ENCODE data around the gene BOD1.

The BOD1 gene

GRCh38 chr5:173615884-173616576 is 420 bp downstream of the BOD1 start:
- no peak for TF ChIP-seq POLR2AphosphoS5 (IDR thresholded peaks at IDR 0.05; ENCODE audit: borderline replicate concordance, low read depth, low read length)
- TF ChIP-seq FOXP2 (optimal IDR thresholded peaks at IDR 0.05; ENCODE audit: control extremely low read depth, extremely low read length, insufficient read depth), result no peak
- TF ChIP-seq EZH2 (IDR thresholded peaks at IDR 0.05), result no peak
- H3K9me3 ChIP-seq (ENCODE audit: low read depth, low read length), result no peaks in the 10 kb centered on the region
- H3K27ac ChIP-seq, result peak overlapping the region; percentile 74; the same call in 1 of the 2 replicates
- peaks cover 37% of the 10 kb centered on the region for H3K36me3 ChIP-seq (ENCODE audit: insufficient read depth, low read length)
- H3K4me3 ChIP-seq, result peak overlapping the region; percentile 90
- DNase-seq (ENCODE audit: low read depth, low spot score), result no peak
- peak overlapping the region; percentile 95 for H3K9ac ChIP-seq (ENCODE audit: insufficient read length)

- H3K36me3 ChIP-seq (ENCODE audit: insufficient read depth, low read length), result peaks cover 52% of the 10 kb centered on the region
These were observed 1.9 kb downstream of the BOD1 start for GRCh38 chr5:173614591-173614990.

GRCh38 chr5:173613433-173614159 is 2.9 kb downstream of the BOD1 start:
- Histone ChIP-seq H3K9ac (ENCODE audit: insufficient read length) (peak overlapping the region; percentile 95), H3K9me3 (ENCODE audit: low read depth, low read length) (no peaks in the 10 kb centered on the region), H3K4me3 (peak overlapping the region; percentile 90), H3K27ac (no peak overlapping the region), H3K36me3 (ENCODE audit: insufficient read depth, low read length) (peaks cover 61% of the 10 kb centered on the region)
- TF ChIP-seq EZH2 (IDR thresholded peaks at IDR 0.05) (no peak), POLR2AphosphoS5 (IDR thresholded peaks at IDR 0.05; ENCODE audit: borderline replicate concordance, low read depth, low read length) (no peak), FOXP2 (optimal IDR thresholded peaks at IDR 0.05; ENCODE audit: control extremely low read depth, extremely low read length, insufficient read depth) (no peak)
- DNase-seq (ENCODE audit: low read depth, low spot score), result no peak

More at GRCh38 chr5:173614591-173614990, 1.9 kb downstream of the BOD1 start:
- no peak for DNase-seq (ENCODE audit: low read depth, low spot score)
- TF ChIP-seq FOXP2 (optimal IDR thresholded peaks at IDR 0.05; ENCODE audit: control extremely low read depth, extremely low read length, insufficient read depth), result no peak
- no peaks in the 10 kb centered on the region for H3K9me3 ChIP-seq (ENCODE audit: low read depth, low read length)
- H3K9ac ChIP-seq (ENCODE audit: insufficient read length), result peak overlapping the region; percentile 95
- H3K4me3 ChIP-seq, result peak overlapping the region; percentile 90
- no peak overlapping the region for H3K27ac ChIP-seq

- no peak overlapping the region for H3K9ac ChIP-seq (ENCODE audit: insufficient read length)
- H3K27ac ChIP-seq, result no peak overlapping the region
- DNase-seq (ENCODE audit: low read depth, low spot score), result no peak
- H3K9me3 ChIP-seq (ENCODE audit: low read depth, low read length), result no peaks in the 10 kb centered on the region
- TF ChIP-seq POLR2AphosphoS5 (IDR thresholded peaks at IDR 0.05; ENCODE audit: borderline replicate concordance, low read depth, low read length) (no peak), FOXP2 (optimal IDR thresholded peaks at IDR 0.05; ENCODE audit: control extremely low read depth, extremely low read length, insufficient read depth) (no peak), EZH2 (IDR thresholded peaks at IDR 0.05) (no peak)
- peaks cover 68% of the 10 kb centered on the region for H3K36me3 ChIP-seq (ENCODE audit: insufficient read depth, low read length)
- peak overlapping the region; percentile 90 for H3K4me3 ChIP-seq
These were observed 3.5 kb downstream of the BOD1 start for GRCh38 chr5:173612948-173613347.

GRCh38 chr5:173611706-173612105 is 4.7 kb downstream of the BOD1 start:
- Histone ChIP-seq H3K4me3 (no peak overlapping the region), H3K36me3 (ENCODE audit: insufficient read depth, low read length) (peaks cover 80% of the 10 kb centered on the region), H3K9me3 (ENCODE audit: low read depth, low read length) (no peaks in the 10 kb centered on the region), H3K9ac (ENCODE audit: insufficient read length) (no peak overlapping the region), H3K27ac (no peak overlapping the region)
- TF ChIP-seq POLR2AphosphoS5 (IDR thresholded peaks at IDR 0.05; ENCODE audit: borderline replicate concordance, low read depth, low read length) (no peak), FOXP2 (optimal IDR thresholded peaks at IDR 0.05; ENCODE audit: control extremely low read depth, extremely low read length, insufficient read depth) (no peak), EZH2 (IDR thresholded peaks at IDR 0.05) (no peak)
- DNase-seq (ENCODE audit: low read depth, low spot score), result no peak

- Histone ChIP-seq H3K27ac (no peak overlapping the region), H3K4me3 (no peak overlapping the region), H3K9ac (ENCODE audit: insufficient read length) (no peak overlapping the region), H3K9me3 (ENCODE audit: low read depth, low read length) (no peaks in the 10 kb centered on the region), H3K36me3 (ENCODE audit: insufficient read depth, low read length) (peaks cover 52% of the 10 kb centered on the region)
- no peak for DNase-seq (ENCODE audit: low read depth, low spot score)
- no peak for TF ChIP-seq FOXP2 (optimal IDR thresholded peaks at IDR 0.05; ENCODE audit: control extremely low read depth, extremely low read length, insufficient read depth)
- no peak for TF ChIP-seq EZH2 (IDR thresholded peaks at IDR 0.05)
- TF ChIP-seq POLR2AphosphoS5 (IDR thresholded peaks at IDR 0.05; ENCODE audit: borderline replicate concordance, low read depth, low read length), result no peak
These were observed 12.3 kb downstream of the BOD1 start for GRCh38 chr5:173604141-173604540.

- Histone ChIP-seq H3K9me3 (ENCODE audit: low read depth, low read length) (no peaks in the 10 kb centered on the region), H3K27ac (no peak overlapping the region)
These were observed 14.0 kb downstream of the BOD1 start for GRCh38 chr5:173602423-173602822.

GRCh38 chr5:173598686-173599085 is 17.8 kb downstream of the BOD1 start:
- DNase-seq (ENCODE audit: low read depth, low spot score), result no peak
- Histone ChIP-seq H3K9me3 (ENCODE audit: low read depth, low read length) (no peaks in the 10 kb centered on the region), H3K4me3 (no peak overlapping the region), H3K36me3 (ENCODE audit: insufficient read depth, low read length) (no peaks in the 10 kb centered on the region), H3K27ac (no peak overlapping the region), H3K9ac (ENCODE audit: insufficient read length) (no peak overlapping the region)
- TF ChIP-seq FOXP2 (optimal IDR thresholded peaks at IDR 0.05; ENCODE audit: control extremely low read depth, extremely low read length, insufficient read depth) (no peak), POLR2AphosphoS5 (IDR thresholded peaks at IDR 0.05; ENCODE audit: borderline replicate concordance, low read depth, low read length) (no peak), EZH2 (IDR thresholded peaks at IDR 0.05) (no peak)

More at GRCh38 chr5:173602423-173602822, 14.0 kb downstream of the BOD1 start:
- Histone ChIP-seq H3K36me3 (ENCODE audit: insufficient read depth, low read length) (peaks cover 34% of the 10 kb centered on the region), H3K4me3 (no peak overlapping the region), H3K9ac (ENCODE audit: insufficient read length) (no peak overlapping the region)
- TF ChIP-seq POLR2AphosphoS5 (IDR thresholded peaks at IDR 0.05; ENCODE audit: borderline replicate concordance, low read depth, low read length) (no peak), FOXP2 (optimal IDR thresholded peaks at IDR 0.05; ENCODE audit: control extremely low read depth, extremely low read length, insufficient read depth) (no peak), EZH2 (IDR thresholded peaks at IDR 0.05) (no peak)
- DNase-seq (ENCODE audit: low read depth, low spot score), result no peak

All from SK-N-MC (cell line).